A673 (cell line): ENCODE data around the gene COL20A1. TPM values are rescaled to one million over a fixed set of nuclear protein-coding genes. Genes with fewer than 3 reads are reported as not detected.

ENCODE experiments used
- BruUV-seq: library from RNA; stranded (reverse); fragments of 400-500 nt; replicated peaks from 2 replicates; lab custom pipeline; 2021; lab: Mats Ljungman, UMichigan
- CTCF ChIA-PET: fragments of 300-600 bp; sonication (Branson Sonifier 250); formaldehyde crosslinking; loops from one replicate; lab custom pipeline; 2022; ENCODE audit warnings: antibody characterized with exemption; lab: Charles Lee
- POLR2A ChIA-PET: fragments of 300-600 bp; sonication (Branson Sonifier 250); formaldehyde crosslinking; loops from one replicate; lab custom pipeline; 2022; ENCODE audit warnings: antibody characterized with exemption; ENCODE audit not compliant: low non-redundant PET; lab: Charles Lee
- DNase-seq: peaks from one replicate; pipeline ENCODE4 v3.0.0-alpha.2; 2015; ENCODE audit warnings: low spot score
- H3K27ac ChIP-seq: fragments of 200-600 bp; sonication (generic); 2 replicates; pipeline ENCODE4 v1.5.1; 2016; ENCODE audit warnings: mixed run types, low read depth, mild to moderate bottlenecking, mixed read lengths, antibody characterized with exemption, low read length; ENCODE audit not compliant: poor library complexity, severe bottlenecking
- H3K27me3 ChIP-seq: fragments of 200-600 bp; sonication (generic); replicated peaks from 2 replicates; pipeline ENCODE4 v1.6.1; 2017; ENCODE audit warnings: mixed run types, low read depth, mild to moderate bottlenecking, mixed read lengths, antibody characterized with exemption, low read length; ENCODE audit not compliant: insufficient read depth, poor library complexity
- H3K36me3 ChIP-seq: fragments of 200-600 bp; sonication (generic); 2 replicates; pipeline ENCODE4 v1.6.1; 2016; ENCODE audit warnings: mixed run types, mild to moderate bottlenecking, mixed read lengths, antibody characterized with exemption, low read length; ENCODE audit not compliant: insufficient read depth, poor library complexity, severe bottlenecking
- H3K4me1 ChIP-seq: fragments of 200-600 bp; sonication (generic); 2 replicates; pipeline ENCODE4 v1.6.1; 2017; ENCODE audit warnings: mixed run types, mild to moderate bottlenecking, mixed read lengths, antibody characterized with exemption, low read length; ENCODE audit not compliant: insufficient read depth, poor library complexity, severe bottlenecking
- H3K4me3 ChIP-seq: fragments of 200-600 bp; sonication (generic); 2 replicates; pipeline ENCODE4 v1.5.1; 2016; ENCODE audit warnings: low read depth, mixed run types, mild to moderate bottlenecking, mixed read lengths, low read length; ENCODE audit not compliant: poor library complexity, severe bottlenecking
- H3K9me3 ChIP-seq: fragments of 200-600 bp; sonication (generic); 2 replicates; pipeline ENCODE4 v1.6.1; 2016; ENCODE audit warnings: mixed run types, low read depth, mild to moderate bottlenecking, mixed read lengths, antibody characterized with exemption, low read length; ENCODE audit not compliant: poor library complexity, severe bottlenecking
- CTCF ChIP-seq: fragments of 300-800, 200-600 bp; sonication (generic); conservative IDR thresholded peaks from 2 replicates; pipeline ENCODE4 v1.5.1; 2017; ENCODE audit warnings: low read depth, mild to moderate bottlenecking, antibody characterized with exemption, low read length, moderate library complexity, mixed read lengths
- EZH2 ChIP-seq: fragments of 200-600 bp; sonication (generic); IDR thresholded peaks from 2 replicates; pipeline ENCODE4 v1.6.1; 2017; ENCODE audit warnings: borderline replicate concordance, low read depth, mild to moderate bottlenecking, mixed read lengths, antibody characterized with exemption, low read length; ENCODE audit not compliant: poor library complexity, severe bottlenecking
- intact Hi-C: fragments of 100-400 bp; cut with micrococcal nuclease; formaldehyde crosslinking; loops from one replicate; pipeline ENCODE4 v1.10.0; 2022; ENCODE audit not compliant: unreplicated experiment
- total RNA-seq: library from RNA; stranded (reverse); gene quantifications from 2 replicates; pipeline ENCODE4 v1.2.3, GENCODE V29; 2021

COL20A1 gene
- total RNA-seq, 1 experiment from 2014 or later, result not detected

GRCh38 chr20:63278661-63279060 lies 14.3 kb upstream of the COL20A1 start:
- Histone ChIP-seq H3K27me3 (no peaks in the 10 kb centered on the region), H3K36me3 (peaks cover 45% of the 10 kb centered on the region), H3K9me3 (no peaks in the 10 kb centered on the region), H3K27ac (no peak overlapping the region), H3K4me1 (peaks cover 3% of the 10 kb centered on the region), H3K4me3 (no peak overlapping the region)
- CTCF ChIA-PET, result no interaction called here
- no TSS peak for BruUV-seq
- intact Hi-C loops, result no loop called here
- DNase-seq, result no peak
- no peak for TF ChIP-seq EZH2
- no peak for TF ChIP-seq CTCF
- POLR2A ChIA-PET, result no interaction called here

GRCh38 chr20:63279931-63280330 lies 13.1 kb upstream of the COL20A1 start:
- TF ChIP-seq CTCF, result no peak
- intact Hi-C loops, result no loop called here
- no peak overlapping the region for H3K4me3 ChIP-seq
- DNase-seq, result no peak
- CTCF ChIA-PET, result no interaction called here
- POLR2A ChIA-PET, result interaction anchor here (0.7 kb wide), 1 partner anchor 62 kb away, joined by 3 read pairs; no protein-coding TSS in a partner anchor
- no peaks in the 10 kb centered on the region for H3K27me3 ChIP-seq
- no peaks in the 10 kb centered on the region for H3K9me3 ChIP-seq
- no peaks in the 10 kb centered on the region for H3K4me1 ChIP-seq
- no peak overlapping the region for H3K27ac ChIP-seq
- H3K36me3 ChIP-seq, result peaks cover 45% of the 10 kb centered on the region
- BruUV-seq, result no TSS peak

GRCh38 chr20:63280371-63280770 lies 12.6 kb upstream of the COL20A1 start:
- intact Hi-C loops, result no loop called here
- no peaks in the 10 kb centered on the region for H3K27me3 ChIP-seq
- POLR2A ChIA-PET, result interaction anchor here (0.7 kb wide), 1 partner anchor 61 kb away, joined by 3 read pairs; no protein-coding TSS in a partner anchor
- H3K4me1 ChIP-seq, result no peaks in the 10 kb centered on the region
- CTCF ChIA-PET, result no interaction called here
- H3K4me3 ChIP-seq, result no peak overlapping the region
- peaks cover 45% of the 10 kb centered on the region for H3K36me3 ChIP-seq
- TF ChIP-seq CTCF (no peak), EZH2 (no peak)
- BruUV-seq, result no TSS peak
- DNase-seq, result no peak
- no peak overlapping the region for H3K27ac ChIP-seq
- no peaks in the 10 kb centered on the region for H3K9me3 ChIP-seq
